Endodermal cell (in vitro differentiated cells): ENCODE data around the gene RNF169. TPM values are rescaled to one million over a fixed set of nuclear protein-coding genes. Genes with fewer than 3 reads are reported as not detected.

Source experiments
- DNase-seq: peaks from one replicate; pipeline ENCODE4 v3.0.0-alpha.2; 2017
- H3K27ac ChIP-seq: 2 replicates; pipeline ENCODE4 v1.5.1; 2013; ENCODE audit warnings: mild to moderate bottlenecking, low read depth, low read length, moderate library complexity
- H3K27me3 ChIP-seq: 2 replicates; pipeline ENCODE4 v1.6.1; 2013; ENCODE audit warnings: mild to moderate bottlenecking, low read length, moderate library complexity; ENCODE audit not compliant: insufficient read depth, control insufficient read depth, poor library complexity, severe bottlenecking
- H3K36me3 ChIP-seq: 2 replicates; pipeline ENCODE4 v1.7.0; 2013; ENCODE audit warnings: mild to moderate bottlenecking, low read length, moderate library complexity; ENCODE audit not compliant: control insufficient read depth, insufficient read depth
- H3K4me1 ChIP-seq: one replicate; pipeline ENCODE4 v1.7.0; 2013; ENCODE audit warnings: low read length; ENCODE audit not compliant: control insufficient read depth, insufficient read depth
- H3K4me3 ChIP-seq: 2 replicates; pipeline ENCODE4 v1.5.1; 2013; ENCODE audit warnings: mild to moderate bottlenecking, low read length, moderate library complexity
- H3K9ac ChIP-seq: 2 replicates; pipeline ENCODE4 v1.6.1; 2013; ENCODE audit warnings: mild to moderate bottlenecking, low read length, moderate library complexity; ENCODE audit not compliant: poor library complexity, severe bottlenecking; ENCODE audit errors: extremely low read depth
- H3K9me3 ChIP-seq: 2 replicates; pipeline ENCODE4 v1.6.1; 2013; ENCODE audit warnings: mild to moderate bottlenecking, low read length, moderate library complexity; ENCODE audit not compliant: control insufficient read depth
- H3K27ac Mint-ChIP-seq: 2 replicates; pipeline ENCODE4 v1.8.0; 2020; ENCODE audit warnings: mixed read lengths
- H3K27me3 Mint-ChIP-seq: 2 replicates; pipeline ENCODE4 v1.8.0; 2021; ENCODE audit warnings: mild to moderate bottlenecking, mixed read lengths; ENCODE audit not compliant: insufficient read depth
- H3K36me3 Mint-ChIP-seq: 2 replicates; pipeline ENCODE4 v1.8.0; 2020; ENCODE audit warnings: low read depth, mixed read lengths
- H3K4me1 Mint-ChIP-seq: 2 replicates; pipeline ENCODE4 v1.8.0; 2020; ENCODE audit warnings: mixed read lengths
- H3K4me3 Mint-ChIP-seq: 2 replicates; pipeline ENCODE4 v1.8.0; 2020; ENCODE audit warnings: mild to moderate bottlenecking, moderate library complexity, mixed read lengths
- H3K9me3 Mint-ChIP-seq: 2 replicates; pipeline ENCODE4 v1.8.0; 2020; ENCODE audit warnings: mild to moderate bottlenecking, mixed read lengths
- CTCF ChIP-seq: fragments of 200-600 bp; sonication (generic); conservative IDR thresholded peaks from 2 replicates; pipeline ENCODE4 v1.5.0; 2021; ENCODE audit warnings: antibody characterized with exemption, mild to moderate bottlenecking
- WGBS, 2 experiments: methylation state at CpG; one replicate each; pipeline versions ENCODE4 v1.1.5 to v1.1.7; 2013; ENCODE audit warnings: missing lambda C conversion rate in 2 of 2, mixed read lengths in 1 of 2; ENCODE audit not compliant: insufficient coverage in 1 of 2, insufficient read length in 1 of 2; 5-methylcytosine and 5-hydroxymethylcytosine counted together
- total RNA-seq, 2 donors: library from RNA; stranded (reverse); fragmentation: NEBNext Ultra II Directional in 1 of 2; extraction: Animal tissue kit (Norgen Biotek cat#: 25700) in 1 of 2; gene quantifications; 2 replicates in 1 of 2; 3 replicates in 1 of 2; pipeline ENCODE4 v1.2.1, GENCODE V29; 2021

Gene RNF169
- total RNA-seq, 2 donors from 2014 or later, result 18.3 to 23.6 TPM

DNA sequence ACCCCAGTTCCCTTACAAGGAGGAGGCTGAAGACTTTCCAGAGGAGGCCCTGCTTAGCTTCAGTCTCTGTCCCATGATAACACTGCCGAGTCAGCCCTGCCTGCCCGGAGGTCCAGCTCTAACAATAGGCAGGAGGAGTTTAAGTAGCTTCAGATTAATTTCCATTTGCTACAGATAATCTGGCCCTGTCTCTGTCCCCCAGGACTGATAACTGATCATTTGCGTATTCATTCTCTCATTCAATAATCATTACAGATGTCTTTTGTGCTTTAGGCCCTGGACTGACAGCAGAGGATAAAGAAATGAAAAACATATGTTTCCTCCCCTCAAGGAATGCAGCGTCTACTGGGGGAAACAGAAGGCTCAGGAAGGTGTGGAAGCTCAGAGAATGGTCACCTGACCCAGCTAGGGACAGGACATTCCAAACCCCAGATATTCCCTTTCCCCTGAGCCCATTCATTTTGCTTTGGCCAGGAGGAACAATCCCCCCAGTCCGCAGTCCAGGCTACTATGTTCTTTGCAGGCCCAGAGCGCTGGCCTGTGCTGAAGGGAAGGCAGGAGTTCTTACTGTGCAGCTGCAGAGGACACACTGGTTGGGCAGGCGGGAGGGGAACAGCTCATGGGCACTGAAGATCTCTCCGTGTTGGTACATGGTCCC, 38.2 kb upstream of the RNF169 start:
- no peak for TF ChIP-seq CTCF
- H3K27me3 Mint-ChIP-seq, result no peaks in the 10 kb centered on the region
- H3K4me1 ChIP-seq, result peaks cover 9% of the 10 kb centered on the region
- H3K9me3 Mint-ChIP-seq, result no peaks in the 10 kb centered on the region
- H3K4me1 Mint-ChIP-seq, result peaks cover 14% of the 10 kb centered on the region
- 62 to 70% methylated on average over 5 to 8 of the region's 8 CpGs for WGBS, 2 experiments
- H3K36me3 Mint-ChIP-seq, result no peaks in the 10 kb centered on the region
- H3K9ac ChIP-seq, result no peak overlapping the region
- H3K4me3 ChIP-seq, result no peak overlapping the region
- no peaks in the 10 kb centered on the region for H3K27me3 ChIP-seq
- H3K36me3 ChIP-seq, result no peaks in the 10 kb centered on the region
- peak overlapping the region; percentile 30 for H3K27ac ChIP-seq
- DNase-seq, result peak; percentile 59
- peak overlapping the region; percentile 62 for H3K27ac Mint-ChIP-seq
- no peak overlapping the region for H3K4me3 Mint-ChIP-seq
- H3K9me3 ChIP-seq, result no peaks in the 10 kb centered on the region

GRCh38 chr11:74713686-74714085, 35.0 kb upstream of the RNF169 start:
- no peak overlapping the region for H3K9ac ChIP-seq
- TF ChIP-seq CTCF, result no peak
- no peak overlapping the region for H3K4me3 ChIP-seq
- no peak overlapping the region for H3K27ac ChIP-seq
- DNase-seq, result no peak
- H3K36me3 ChIP-seq, result no peaks in the 10 kb centered on the region
- H3K36me3 Mint-ChIP-seq, result no peaks in the 10 kb centered on the region
- no peaks in the 10 kb centered on the region for H3K9me3 Mint-ChIP-seq
- no peak overlapping the region for H3K27ac Mint-ChIP-seq
- no peaks in the 10 kb centered on the region for H3K27me3 Mint-ChIP-seq
- no peaks in the 10 kb centered on the region for H3K27me3 ChIP-seq
- WGBS, 2 experiments, result 69 to 75% methylated on average over 4 of the region's 4 CpGs
- H3K4me3 Mint-ChIP-seq, result no peak overlapping the region
- peaks cover 9% of the 10 kb centered on the region for H3K4me1 ChIP-seq
- H3K9me3 ChIP-seq, result no peaks in the 10 kb centered on the region
- H3K4me1 Mint-ChIP-seq, result peaks cover 26% of the 10 kb centered on the region

GRCh38 chr11:74714904-74715303, 33.7 kb upstream of the RNF169 start:
- H3K27me3 Mint-ChIP-seq, result no peaks in the 10 kb centered on the region
- no peak overlapping the region for H3K9ac ChIP-seq
- H3K4me1 Mint-ChIP-seq, result peaks cover 23% of the 10 kb centered on the region
- no peaks in the 10 kb centered on the region for H3K36me3 Mint-ChIP-seq
- DNase-seq, result no peak
- H3K27me3 ChIP-seq, result no peaks in the 10 kb centered on the region
- no peak overlapping the region for H3K4me3 ChIP-seq
- H3K4me3 Mint-ChIP-seq, result no peak overlapping the region
- H3K4me1 ChIP-seq, result peaks cover 9% of the 10 kb centered on the region
- no peak overlapping the region for H3K27ac ChIP-seq
- no peak for TF ChIP-seq CTCF
- H3K36me3 ChIP-seq, result no peaks in the 10 kb centered on the region
- no peak overlapping the region for H3K27ac Mint-ChIP-seq
- no peaks in the 10 kb centered on the region for H3K9me3 Mint-ChIP-seq
- no peaks in the 10 kb centered on the region for H3K9me3 ChIP-seq
- 94 to 95% methylated on average over 4 to 7 of the region's 7 CpGs for WGBS, 2 experiments
